Naive thymus-derived CD4-positive, alpha-beta T cell (primary cell): ENCODE measurements around the gene NELL2. TPM values are rescaled to one million over a fixed set of nuclear protein-coding genes. Genes with fewer than 3 reads are reported as not detected.

Experiments
- ATAC-seq: fragments of 150-1000 bp; cut with Tn5 transposase; 2 replicates; pipeline ENCODE4 v1.10.0; 2021; ENCODE audit warnings: mild to moderate bottlenecking, moderate library complexity
- CTCF ChIA-PET: fragments of 350-600 bp; sonication (Branson Sonifier 250); formaldehyde crosslinking; loops from one replicate; lab custom pipeline; 2021; ENCODE audit warnings: antibody characterized with exemption; lab: Charles Lee
- POLR2A ChIA-PET: fragments of 350-600 bp; sonication (Branson Sonifier 250); formaldehyde crosslinking; loops from one replicate; lab custom pipeline; 2021; ENCODE audit warnings: antibody characterized with exemption, inconsistent platforms; lab: Charles Lee
- DNase-seq, 9 donors: peaks; one replicate each; pipeline versions ENCODE4 v3.0.0 to v3.0.0-alpha.2; 2020 to 2022; ENCODE audit warnings: mixed read lengths in 1 of 9
- H3K27ac ChIP-seq: one replicate; pipeline ENCODE4 v1.7.0; 2013; ENCODE audit warnings: mild to moderate bottlenecking, low read depth, low read length, moderate library complexity
- H3K27me3 ChIP-seq, 2 donors: one replicate each; pipeline ENCODE4 v1.7.0; 2013; ENCODE audit warnings: low read length in 2 of 2, mild to moderate bottlenecking in 2 of 2, moderate library complexity in 2 of 2; ENCODE audit not compliant: control insufficient read depth in 2 of 2, insufficient read depth in 2 of 2
- H3K36me3 ChIP-seq, 3 experiments: 1 replicate in 2 of 3; 2 replicates in 1 of 3; pipeline ENCODE4 v1.7.0; 2013; ENCODE audit warnings: low read length in 3 of 3, mild to moderate bottlenecking in 3 of 3, moderate library complexity in 1 of 3; ENCODE audit not compliant: insufficient read depth in 3 of 3, control insufficient read depth in 2 of 3
- H3K4me1 ChIP-seq, 2 donors: one replicate each; pipeline ENCODE4 v1.7.0; 2013; ENCODE audit warnings: low read length in 2 of 2, mild to moderate bottlenecking in 2 of 2, moderate library complexity in 1 of 2; ENCODE audit not compliant: control insufficient read depth in 2 of 2, insufficient read depth in 2 of 2
- H3K4me3 ChIP-seq: 2 replicates; pipeline ENCODE4 v1.7.0; 2013; ENCODE audit warnings: mild to moderate bottlenecking, low read length
- H3K9me3 ChIP-seq, 3 experiments: 1 replicate in 2 of 3; 2 replicates in 1 of 3; pipeline ENCODE4 v1.7.0; 2013; ENCODE audit warnings: low read length in 3 of 3; ENCODE audit not compliant: control insufficient read depth in 2 of 3
- H3K27ac Mint-ChIP-seq, 9 donors: one replicate each; pipeline ENCODE4 v1.8.0; 2020 to 2022; ENCODE audit warnings: mixed read lengths in 9 of 9, mild to moderate bottlenecking in 8 of 9, moderate library complexity in 5 of 9, inconsistent platforms in 2 of 9
- H3K27me3 Mint-ChIP-seq, 5 donors: one replicate each; pipeline ENCODE4 v1.8.0; 2021 to 2022; ENCODE audit warnings: mixed read lengths in 5 of 5, mild to moderate bottlenecking in 1 of 5
- H3K36me3 Mint-ChIP-seq, 5 donors: one replicate each; pipeline ENCODE4 v1.8.0; 2020 to 2022; ENCODE audit warnings: mixed read lengths in 5 of 5, mild to moderate bottlenecking in 3 of 5, inconsistent platforms in 1 of 5
- H3K4me1 Mint-ChIP-seq, 7 donors: one replicate each; pipeline ENCODE4 v1.8.0; 2020 to 2022; ENCODE audit warnings: mixed read lengths in 7 of 7, mild to moderate bottlenecking in 3 of 7, inconsistent platforms in 1 of 7
- H3K4me3 Mint-ChIP-seq, 10 donors: one replicate each; pipeline ENCODE4 v1.8.0; 2020 to 2022; ENCODE audit warnings: mild to moderate bottlenecking in 10 of 10, mixed read lengths in 10 of 10, moderate library complexity in 6 of 10, inconsistent platforms in 2 of 10
- H3K9me3 Mint-ChIP-seq, 11 donors: one replicate each; pipeline ENCODE4 v1.8.0; 2020 to 2022; ENCODE audit warnings: mixed read lengths in 11 of 11, mild to moderate bottlenecking in 4 of 11, inconsistent platforms in 1 of 11, moderate library complexity in 1 of 11
- intact Hi-C, 2 donors: fragments of 100-400 bp; cut with micrococcal nuclease; formaldehyde crosslinking; loops; one replicate each; pipeline ENCODE4 v1.15.1; 2023
- polyA plus RNA-seq, 2 donors: library from polyadenylated mRNA; unstranded; fragments of 300-500 nt; fragmentation: Illumina TruSeq; gene quantifications; one replicate each; pipeline ENCODE4 v1.2.3, GENCODE V29; 2021
- total RNA-seq, 6 experiments: library from RNA in 5 of 6; stranded (reverse) in 5 of 6; gene quantifications; 1 replicate in 5 of 6; 2 replicates in 1 of 6; pipeline ENCODE4 v1.2.3 and lab custom pipeline; 2021 to 2026

NELL2 gene
- total and polyA plus RNA-seq, 7 experiments from 2014 or later = 60.9 to 414 (median 228) TPM

- Mint-ChIP-seq H3K4me3 (no peak overlapping the region), H3K4me1 (no peaks in the 10 kb centered on the region), H3K9me3 (no peaks in the 10 kb centered on the region), H3K27me3 (no peaks in the 10 kb centered on the region), H3K27ac (no peak overlapping the region), H3K36me3 (peaks cover 0 to 20% (median 4%) of the 10 kb centered on the region in 5 donors)
- Histone ChIP-seq H3K27ac (no peak overlapping the region), H3K4me3 (no peak overlapping the region), H3K4me1 (no peaks in the 10 kb centered on the region), H3K27me3 (no peaks in the 10 kb centered on the region), H3K9me3 (no peaks in the 10 kb centered on the region), H3K36me3 (peaks cover 0 to 14% (median 0%) of the 10 kb centered on the region in 3 experiments)
- ChIA-PET CTCF (no interaction called here), POLR2A (no interaction called here)
- ATAC-seq = no peak
- no peak for DNase-seq
- intact Hi-C loops = no loop called here
These were observed 349.4 kb downstream of the NELL2 start for GRCh38 chr12:44526655-44527182.

GRCh38 chr12:44525806-44526654, 350.1 kb downstream of the NELL2 start:
- intact Hi-C loops = no loop called here
- no peak for DNase-seq
- H3K36me3 Mint-ChIP-seq = peaks cover 0 to 22% (median 4%) of the 10 kb centered on the region in 5 donors
- no peak overlapping the region for H3K4me3 Mint-ChIP-seq
- Histone ChIP-seq H3K4me3 (no peak overlapping the region), H3K4me1 (no peaks in the 10 kb centered on the region), H3K27ac (no peak overlapping the region), H3K9me3 (no peaks in the 10 kb centered on the region), H3K27me3 (no peaks in the 10 kb centered on the region), H3K36me3 (peaks cover 0 to 16% (median 0%) of the 10 kb centered on the region in 3 experiments)
- peak overlapping the region in 4 of 9 donors; percentile 1 to 59 (median 44) for H3K27ac Mint-ChIP-seq
- H3K4me1 Mint-ChIP-seq = no peaks in the 10 kb centered on the region
- ChIA-PET POLR2A (no interaction called here), CTCF (interaction anchor here (0.6 kb wide), 1 partner anchor 405 kb away, joined by 4 read pairs; no protein-coding TSS in a partner anchor)
- H3K9me3 Mint-ChIP-seq = no peaks in the 10 kb centered on the region
- no peak for ATAC-seq
- H3K27me3 Mint-ChIP-seq = no peaks in the 10 kb centered on the region

GRCh38 chr12:44523828-44524227, 352.3 kb downstream of the NELL2 start:
- Histone ChIP-seq H3K27ac (no peak overlapping the region), H3K4me1 (no peaks in the 10 kb centered on the region), H3K9me3 (no peaks in the 10 kb centered on the region), H3K27me3 (no peaks in the 10 kb centered on the region), H3K36me3 (peaks cover 0 to 15% (median 6%) of the 10 kb centered on the region in 3 experiments), H3K4me3 (no peak overlapping the region)
- no peak for ATAC-seq
- Mint-ChIP-seq H3K9me3 (no peaks in the 10 kb centered on the region), H3K36me3 (peaks cover 0 to 26% (median 4%) of the 10 kb centered on the region in 5 donors), H3K27ac (no peak overlapping the region), H3K4me1 (no peaks in the 10 kb centered on the region), H3K27me3 (no peaks in the 10 kb centered on the region), H3K4me3 (no peak overlapping the region)
- ChIA-PET POLR2A (no interaction called here), CTCF (no interaction called here)
- DNase-seq = no peak
- intact Hi-C loops = no loop called here

GRCh38 chr12:44521702-44522101, 354.4 kb downstream of the NELL2 start:
- no peak overlapping the region for H3K4me3 ChIP-seq
- no peaks in the 10 kb centered on the region for H3K27me3 ChIP-seq
- DNase-seq (no peak), ATAC-seq (no peak)
- H3K4me3 Mint-ChIP-seq = no peak overlapping the region
- peaks cover 0 to 28% (median 4%) of the 10 kb centered on the region in 5 donors for H3K36me3 Mint-ChIP-seq
- H3K9me3 Mint-ChIP-seq = no peaks in the 10 kb centered on the region
- H3K27ac Mint-ChIP-seq = no peak overlapping the region
- no peaks in the 10 kb centered on the region for H3K4me1 ChIP-seq
- no peak overlapping the region for H3K27ac ChIP-seq
- no peaks in the 10 kb centered on the region for H3K9me3 ChIP-seq
- CTCF ChIA-PET = no interaction called here
- POLR2A ChIA-PET = no interaction called here
- no peaks in the 10 kb centered on the region for H3K27me3 Mint-ChIP-seq
- intact Hi-C loops = no loop called here
- peaks cover 0 to 15% (median 6%) of the 10 kb centered on the region in 3 experiments for H3K36me3 ChIP-seq
- H3K4me1 Mint-ChIP-seq = no peaks in the 10 kb centered on the region

GRCh38 chr12:44519931-44520330, 356.2 kb downstream of the NELL2 start:
- ChIA-PET POLR2A (no interaction called here), CTCF (no interaction called here)
- no peak overlapping the region for H3K27ac ChIP-seq
- H3K4me1 Mint-ChIP-seq = no peaks in the 10 kb centered on the region
- H3K9me3 Mint-ChIP-seq = no peaks in the 10 kb centered on the region
- H3K4me3 Mint-ChIP-seq = no peak overlapping the region
- no peaks in the 10 kb centered on the region for H3K9me3 ChIP-seq
- DNase-seq (no peak), ATAC-seq (no peak)
- no peak overlapping the region for H3K27ac Mint-ChIP-seq
- intact Hi-C loops = no loop called here
- no peak overlapping the region for H3K4me3 ChIP-seq
- H3K27me3 Mint-ChIP-seq = no peaks in the 10 kb centered on the region
- no peaks in the 10 kb centered on the region for H3K4me1 ChIP-seq
- peaks cover 0 to 28% (median 3%) of the 10 kb centered on the region in 5 donors for H3K36me3 Mint-ChIP-seq
- no peaks in the 10 kb centered on the region for H3K27me3 ChIP-seq
- peaks cover 0 to 15% (median 6%) of the 10 kb centered on the region in 3 experiments for H3K36me3 ChIP-seq

- no peaks in the 10 kb centered on the region for H3K36me3 ChIP-seq
- Mint-ChIP-seq H3K9me3 (no peaks in the 10 kb centered on the region), H3K4me3 (no peak overlapping the region), H3K36me3 (peaks cover 0 to 34% (median 11%) of the 10 kb centered on the region in 5 donors), H3K27me3 (no peaks in the 10 kb centered on the region), H3K4me1 (no peaks in the 10 kb centered on the region), H3K27ac (peak overlapping the region in 2 of 9 donors; percentile 17 to 32)
- POLR2A ChIA-PET = no interaction called here
- H3K4me3 ChIP-seq = no peak overlapping the region
- intact Hi-C loops = no loop called here
- H3K27ac ChIP-seq = no peak overlapping the region
- no peaks in the 10 kb centered on the region for H3K9me3 ChIP-seq
- no peaks in the 10 kb centered on the region for H3K27me3 ChIP-seq
- no peak for DNase-seq
- H3K4me1 ChIP-seq = no peaks in the 10 kb centered on the region
- ATAC-seq = no peak
- CTCF ChIA-PET = no interaction called here
These were observed 364.8 kb downstream of the NELL2 start for GRCh38 chr12:44511289-44511688.
